ENCODE data around the gene ROBO2.

The ROBO2 gene

GRCh38 chr3:77191014-77191413 is 151.1 kb downstream of the ROBO2 start:
- no peak for DNase-seq (ENCODE audit: low spot score)

DNA sequence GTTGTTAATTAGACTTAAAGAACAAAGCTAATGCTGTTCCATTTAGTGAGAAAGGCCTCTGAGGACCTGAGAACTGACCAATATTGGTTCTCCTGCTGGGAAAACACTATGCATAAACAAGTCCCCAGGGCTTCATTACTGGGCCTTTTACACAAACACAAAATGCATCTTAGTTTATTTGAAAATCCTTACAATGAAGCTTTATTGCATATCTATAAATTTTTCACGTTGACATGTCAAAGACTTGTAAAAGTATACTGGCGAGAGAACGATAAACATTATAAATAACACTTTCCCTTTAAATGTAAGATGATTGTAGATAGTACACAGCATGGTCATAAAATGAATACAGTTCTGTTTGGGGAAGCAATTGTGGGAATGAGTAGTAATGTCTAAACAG is 151.7 kb downstream of the ROBO2 start:
- DNase-seq (ENCODE audit: low spot score), result no peak

GRCh38 chr3:77195766-77196545 is 156.1 kb downstream of the ROBO2 start:
- DNase-seq (ENCODE audit: low spot score), result no peak

- DNase-seq (ENCODE audit: low spot score), result no peak
Observed at GRCh38 chr3:77197408-77197807, 157.5 kb downstream of the ROBO2 start.

- no peak for DNase-seq (ENCODE audit: low spot score)
Observed at GRCh38 chr3:77203851-77204250, 164.0 kb downstream of the ROBO2 start.

- no peak for DNase-seq (ENCODE audit: low spot score)
Observed at GRCh38 chr3:77204788-77205187, 164.9 kb downstream of the ROBO2 start.

DNA sequence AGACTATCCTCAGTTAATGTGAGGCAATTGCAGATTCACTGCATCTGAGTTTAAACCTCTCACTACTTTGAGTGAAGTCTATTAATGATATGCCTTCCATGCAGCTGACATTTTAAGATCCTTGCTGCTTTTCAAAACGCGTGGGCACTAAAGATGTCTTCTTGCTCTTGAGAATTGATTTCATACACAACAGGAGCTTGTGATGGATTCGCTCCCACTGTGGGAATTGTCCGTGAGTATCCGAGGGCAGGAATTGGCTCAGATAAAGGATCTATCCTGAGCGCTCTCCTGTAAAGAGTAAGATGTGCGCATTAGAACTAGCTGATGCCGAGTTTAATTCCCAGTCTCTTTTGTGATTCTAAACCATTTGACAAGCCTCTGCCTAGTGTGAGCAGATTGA is 167.9 kb downstream of the ROBO2 start:
- no peak for DNase-seq (ENCODE audit: low spot score)

GRCh38 chr3:77222701-77223100 is 182.8 kb downstream of the ROBO2 start:
- DNase-seq (ENCODE audit: low spot score), result no peak

GRCh38 chr3:77227567-77227966 is 187.7 kb downstream of the ROBO2 start:
- no peak for DNase-seq (ENCODE audit: low spot score)

GRCh38 chr3:77232557-77232956 is 192.7 kb downstream of the ROBO2 start:
- DNase-seq (ENCODE audit: low spot score), result no peak

DNA sequence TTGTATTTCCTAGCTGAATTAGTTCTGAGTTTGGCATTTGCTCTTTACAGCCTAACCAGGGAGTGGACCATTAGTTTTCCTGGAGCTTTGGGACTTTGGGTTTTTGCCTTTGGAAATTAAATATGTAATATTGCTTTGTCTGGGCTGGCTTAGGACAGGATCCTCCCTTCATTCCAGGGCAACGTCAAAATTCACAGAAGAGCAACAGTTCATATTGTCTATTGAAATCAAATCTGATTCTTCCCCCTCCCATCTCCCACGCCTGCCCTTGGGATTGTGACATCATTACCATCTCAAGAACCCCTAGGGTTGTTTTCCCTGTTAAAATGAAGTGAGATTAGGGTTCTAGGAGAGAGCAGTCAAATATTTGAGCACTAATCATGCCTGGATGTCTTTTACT is 194.1 kb downstream of the ROBO2 start:
- no peak for DNase-seq (ENCODE audit: low spot score)

GRCh38 chr3:77236118-77236517 is 196.2 kb downstream of the ROBO2 start:
- DNase-seq (ENCODE audit: low spot score), result no peak

DNA sequence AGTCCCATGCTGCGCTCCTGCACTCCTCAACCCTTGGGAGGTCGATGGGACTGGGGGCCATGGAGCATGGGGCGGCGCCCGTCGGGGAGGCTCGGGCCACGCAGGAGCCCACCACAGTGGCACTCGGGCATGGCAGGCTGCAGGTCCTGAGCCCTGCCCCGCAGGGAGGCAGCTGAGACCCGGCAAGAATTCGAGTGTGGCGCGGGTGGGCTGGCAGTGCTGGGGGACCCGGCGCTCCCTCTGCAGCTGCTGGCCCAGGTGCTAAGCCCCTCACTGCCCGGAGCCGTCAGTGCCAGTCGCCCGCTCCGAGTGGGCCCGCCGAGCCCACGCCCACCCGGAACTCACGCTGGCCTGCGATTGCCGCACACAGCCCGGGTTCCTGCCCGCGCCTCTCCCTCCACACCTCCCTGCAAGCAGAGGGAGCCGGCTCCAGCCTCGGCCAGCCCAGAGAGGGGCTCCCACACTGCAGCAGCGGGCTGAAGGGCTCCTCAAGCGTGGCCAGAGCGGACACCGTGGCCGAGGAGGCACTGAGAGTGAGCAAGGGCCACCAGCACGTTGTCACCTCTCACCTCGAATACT is 200.3 kb downstream of the ROBO2 start:
- no peak for DNase-seq (ENCODE audit: low spot score)

GRCh38 chr3:77242371-77242770 is 202.5 kb downstream of the ROBO2 start:
- no peak for DNase-seq (ENCODE audit: low spot score)

DNA sequence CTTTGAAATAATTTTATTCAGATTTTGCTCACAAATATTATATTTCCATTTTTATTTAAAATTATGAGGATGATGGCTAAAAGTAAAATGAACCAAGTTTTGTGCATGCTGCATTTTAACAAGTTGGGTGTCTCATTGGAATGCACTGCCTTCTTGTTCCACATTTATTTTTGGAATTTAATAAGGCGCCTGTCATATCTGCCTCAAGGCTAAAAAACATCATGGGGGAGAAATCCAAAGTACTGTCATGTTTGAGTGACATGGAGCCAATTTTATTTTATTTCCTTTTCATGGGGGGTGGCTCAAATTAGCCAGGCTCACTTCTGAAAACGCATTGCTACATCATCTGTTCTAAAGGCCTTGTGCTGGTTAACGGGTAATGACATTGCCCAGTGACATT is 205.1 kb downstream of the ROBO2 start:
- DNase-seq (ENCODE audit: low spot score), result no peak

DNA sequence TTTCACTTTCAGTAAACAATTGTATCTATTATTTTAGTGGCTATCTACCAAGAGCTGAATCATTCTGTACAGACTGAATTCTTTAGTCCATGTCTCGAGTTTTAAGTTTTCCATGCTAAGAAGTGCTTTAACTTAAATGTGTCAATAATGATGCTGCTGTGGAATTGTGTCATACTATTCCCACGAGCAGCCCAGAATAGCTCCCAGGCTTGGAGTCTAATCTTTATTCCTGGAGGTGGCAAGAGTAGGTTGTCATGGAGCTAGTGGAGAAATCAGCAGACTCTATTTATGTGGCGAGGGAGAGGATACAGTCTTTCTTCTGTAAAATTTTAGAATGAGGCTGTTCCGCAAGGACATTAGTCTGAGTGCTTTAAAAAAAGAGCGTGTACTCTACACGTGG is 207.2 kb downstream of the ROBO2 start:
- DNase-seq (ENCODE audit: low spot score), result no peak

DNA sequence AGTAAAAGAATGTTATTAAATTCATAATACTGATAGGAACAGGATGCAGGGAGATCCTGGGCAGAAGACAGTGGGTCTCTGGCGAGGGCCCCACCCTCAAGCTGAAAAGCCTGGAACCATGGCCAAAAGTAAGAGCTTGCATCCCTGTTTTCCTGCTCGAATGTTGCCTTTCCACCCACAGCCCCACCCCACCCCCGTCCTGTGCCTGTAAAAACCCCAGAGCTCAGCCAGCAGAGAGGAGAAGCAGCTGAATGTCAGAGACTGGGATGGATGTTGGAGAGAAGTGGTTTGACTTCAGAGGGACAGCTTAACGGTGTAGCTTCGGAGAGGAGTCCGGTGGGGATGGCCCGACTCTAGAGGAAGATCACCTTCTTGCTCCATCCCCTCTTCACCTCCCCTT is 207.9 kb downstream of the ROBO2 start:
- DNase-seq (ENCODE audit: low spot score), result no peak

DNA sequence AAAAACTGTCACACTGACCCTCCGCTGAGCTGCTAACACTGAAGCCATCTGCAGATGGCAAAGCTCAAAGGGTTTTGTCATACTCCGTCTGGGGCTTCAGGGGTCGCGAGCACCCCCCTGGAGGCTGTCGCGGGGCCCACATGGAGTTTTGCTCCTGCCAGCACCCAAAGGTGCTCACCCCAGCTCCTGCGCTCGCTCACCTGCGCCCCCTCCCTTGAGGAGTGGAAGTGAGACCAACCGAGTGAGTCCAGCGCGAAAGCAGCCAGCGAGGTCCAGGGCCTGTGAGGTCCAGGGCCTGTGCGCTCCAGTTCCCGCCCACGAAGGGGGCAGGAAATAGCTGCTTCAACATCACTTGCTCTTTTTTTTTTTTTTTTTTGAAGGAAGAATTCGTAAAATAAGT is 208.5 kb downstream of the ROBO2 start:
- DNase-seq (ENCODE audit: low spot score), result no peak

DNA sequence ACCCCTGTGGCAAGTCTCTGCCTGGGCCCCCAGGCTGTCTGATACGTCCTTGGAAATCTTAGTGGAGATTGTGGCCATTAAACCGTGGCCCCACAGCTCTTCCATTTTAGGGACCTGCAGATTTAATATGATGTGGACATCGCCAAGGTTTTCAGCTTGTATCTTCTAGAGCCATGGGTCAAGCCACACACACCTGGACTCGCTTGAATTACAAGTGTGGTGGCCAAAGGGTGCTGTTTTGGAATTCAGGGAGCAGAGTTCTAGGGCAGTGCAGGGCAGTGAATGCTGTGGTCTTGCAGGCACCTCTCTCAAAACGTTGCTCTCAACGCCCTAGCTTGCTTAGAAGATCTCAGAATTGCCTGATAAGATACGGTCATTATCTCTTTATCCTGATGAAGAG is 211.2 kb downstream of the ROBO2 start:
- no peak for DNase-seq (ENCODE audit: low spot score)

- DNase-seq (ENCODE audit: low spot score), result peak; percentile 69
Observed at GRCh38 chr3:77254967-77255831, 215.3 kb downstream of the ROBO2 start.

GRCh38 chr3:77256584-77257503 is 216.9 kb downstream of the ROBO2 start:
- no peak for DNase-seq (ENCODE audit: low spot score)

DNA sequence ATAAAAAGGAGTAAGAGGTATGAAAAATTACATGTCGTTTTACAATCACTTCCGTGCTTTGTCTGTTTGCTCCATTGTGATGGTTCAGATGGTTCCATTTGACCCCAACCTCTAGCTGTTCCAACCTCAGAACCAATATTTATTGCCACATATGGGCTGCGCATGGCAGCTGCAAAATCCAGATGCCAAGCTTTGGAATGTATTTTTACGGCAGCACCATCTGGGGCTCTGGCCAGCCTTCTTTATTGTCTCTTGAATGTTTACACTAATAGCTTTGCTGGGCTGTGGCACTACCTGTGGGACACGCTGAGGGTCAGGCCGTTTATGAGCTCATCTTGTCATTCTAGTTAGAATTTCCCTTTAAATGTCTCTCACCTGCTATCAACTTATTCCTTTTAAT is 219.8 kb downstream of the ROBO2 start:
- DNase-seq (ENCODE audit: low spot score), result no peak

All from pons (tissue), 1 donor.